Endodermal cell (in vitro differentiated cells): ENCODE measurements around the gene TBC1D9B. TPM values are rescaled to one million over a fixed set of nuclear protein-coding genes. Genes with fewer than 3 reads are reported as not detected.
"Not testable (repeated sequence)": the region's sequence is repeated elsewhere in the genome, so short reads cannot be mapped to it uniquely, and the experiment has no call there.

Experiments used
- DNase-seq: peaks from one replicate; pipeline ENCODE4 v3.0.0-alpha.2; 2017
- H3K27ac ChIP-seq: 2 replicates; pipeline ENCODE4 v1.5.1; 2013; ENCODE audit warnings: mild to moderate bottlenecking, low read depth, low read length, moderate library complexity
- H3K27me3 ChIP-seq: 2 replicates; pipeline ENCODE4 v1.6.1; 2013; ENCODE audit warnings: mild to moderate bottlenecking, low read length, moderate library complexity; ENCODE audit not compliant: insufficient read depth, control insufficient read depth, poor library complexity, severe bottlenecking
- H3K36me3 ChIP-seq: 2 replicates; pipeline ENCODE4 v1.7.0; 2013; ENCODE audit warnings: mild to moderate bottlenecking, low read length, moderate library complexity; ENCODE audit not compliant: control insufficient read depth, insufficient read depth
- H3K4me1 ChIP-seq: one replicate; pipeline ENCODE4 v1.7.0; 2013; ENCODE audit warnings: low read length; ENCODE audit not compliant: control insufficient read depth, insufficient read depth
- H3K4me3 ChIP-seq: 2 replicates; pipeline ENCODE4 v1.5.1; 2013; ENCODE audit warnings: mild to moderate bottlenecking, low read length, moderate library complexity
- H3K9ac ChIP-seq: 2 replicates; pipeline ENCODE4 v1.6.1; 2013; ENCODE audit warnings: mild to moderate bottlenecking, low read length, moderate library complexity; ENCODE audit not compliant: poor library complexity, severe bottlenecking; ENCODE audit errors: extremely low read depth
- H3K9me3 ChIP-seq: 2 replicates; pipeline ENCODE4 v1.6.1; 2013; ENCODE audit warnings: mild to moderate bottlenecking, low read length, moderate library complexity; ENCODE audit not compliant: control insufficient read depth
- H3K27ac Mint-ChIP-seq: 2 replicates; pipeline ENCODE4 v1.8.0; 2020; ENCODE audit warnings: mixed read lengths
- H3K27me3 Mint-ChIP-seq: 2 replicates; pipeline ENCODE4 v1.8.0; 2021; ENCODE audit warnings: mild to moderate bottlenecking, mixed read lengths; ENCODE audit not compliant: insufficient read depth
- H3K36me3 Mint-ChIP-seq: 2 replicates; pipeline ENCODE4 v1.8.0; 2020; ENCODE audit warnings: low read depth, mixed read lengths
- H3K4me1 Mint-ChIP-seq: 2 replicates; pipeline ENCODE4 v1.8.0; 2020; ENCODE audit warnings: mixed read lengths
- H3K4me3 Mint-ChIP-seq: 2 replicates; pipeline ENCODE4 v1.8.0; 2020; ENCODE audit warnings: mild to moderate bottlenecking, moderate library complexity, mixed read lengths
- H3K9me3 Mint-ChIP-seq: 2 replicates; pipeline ENCODE4 v1.8.0; 2020; ENCODE audit warnings: mild to moderate bottlenecking, mixed read lengths
- WGBS, 2 experiments: methylation state at CpG; one replicate each; pipeline versions ENCODE4 v1.1.5 to v1.1.7; 2013; ENCODE audit warnings: missing lambda C conversion rate in 2 of 2, mixed read lengths in 1 of 2; ENCODE audit not compliant: insufficient coverage in 1 of 2, insufficient read length in 1 of 2; 5-methylcytosine and 5-hydroxymethylcytosine counted together
- total RNA-seq, 2 donors: library from RNA; stranded (reverse); fragmentation: NEBNext Ultra II Directional in 1 of 2; extraction: Animal tissue kit (Norgen Biotek cat#: 25700) in 1 of 2; gene quantifications; 2 replicates in 1 of 2; 3 replicates in 1 of 2; pipeline ENCODE4 v1.2.1, GENCODE V29; 2021
- TF ChIP-seq, protein P1 (sequence below): fragments of 200-600 bp; sonication (generic); conservative IDR thresholded peaks from 2 replicates; pipeline ENCODE4 v1.5.0; 2021; ENCODE audit warnings: antibody characterized with exemption, mild to moderate bottlenecking

TBC1D9B gene
- total RNA-seq, 2 donors from 2014 or later: 118 to 127 TPM

- peaks cover 11% of the 10 kb centered on the region for H3K9me3 ChIP-seq
- no peak overlapping the region for H3K27ac ChIP-seq
- no peaks in the 10 kb centered on the region for H3K27me3 ChIP-seq
- DNase-seq: no peak
- H3K4me1 ChIP-seq: no peaks in the 10 kb centered on the region
- no peak overlapping the region for H3K4me3 Mint-ChIP-seq
- peaks cover 21% of the 10 kb centered on the region for H3K9me3 Mint-ChIP-seq
- 94 to 95% methylated on average over 10 to 16 of the region's 16 CpGs for WGBS, 2 experiments
- no peaks in the 10 kb centered on the region for H3K27me3 Mint-ChIP-seq
- no peaks in the 10 kb centered on the region for H3K4me1 Mint-ChIP-seq
- TF ChIP-seq, protein P1, sequence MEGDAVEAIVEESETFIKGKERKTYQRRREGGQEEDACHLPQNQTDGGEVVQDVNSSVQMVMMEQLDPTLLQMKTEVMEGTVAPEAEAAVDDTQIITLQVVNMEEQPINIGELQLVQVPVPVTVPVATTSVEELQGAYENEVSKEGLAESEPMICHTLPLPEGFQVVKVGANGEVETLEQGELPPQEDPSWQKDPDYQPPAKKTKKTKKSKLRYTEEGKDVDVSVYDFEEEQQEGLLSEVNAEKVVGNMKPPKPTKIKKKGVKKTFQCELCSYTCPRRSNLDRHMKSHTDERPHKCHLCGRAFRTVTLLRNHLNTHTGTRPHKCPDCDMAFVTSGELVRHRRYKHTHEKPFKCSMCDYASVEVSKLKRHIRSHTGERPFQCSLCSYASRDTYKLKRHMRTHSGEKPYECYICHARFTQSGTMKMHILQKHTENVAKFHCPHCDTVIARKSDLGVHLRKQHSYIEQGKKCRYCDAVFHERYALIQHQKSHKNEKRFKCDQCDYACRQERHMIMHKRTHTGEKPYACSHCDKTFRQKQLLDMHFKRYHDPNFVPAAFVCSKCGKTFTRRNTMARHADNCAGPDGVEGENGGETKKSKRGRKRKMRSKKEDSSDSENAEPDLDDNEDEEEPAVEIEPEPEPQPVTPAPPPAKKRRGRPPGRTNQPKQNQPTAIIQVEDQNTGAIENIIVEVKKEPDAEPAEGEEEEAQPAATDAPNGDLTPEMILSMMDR: no peak
- peaks cover 60% of the 10 kb centered on the region for H3K36me3 ChIP-seq
- peaks cover 82% of the 10 kb centered on the region for H3K36me3 Mint-ChIP-seq
- no peak overlapping the region for H3K4me3 ChIP-seq
- peak overlapping the region; percentile 64 for H3K27ac Mint-ChIP-seq
- no peak overlapping the region for H3K9ac ChIP-seq
These were observed 68.1 kb downstream of the TBC1D9B start for GRCh38 chr5:179839328-179840256.

GRCh38 chr5:179837076-179838011, 70.4 kb downstream of the TBC1D9B start:
- Histone ChIP-seq H3K9ac (no peak overlapping the region), H3K27me3 (no peaks in the 10 kb centered on the region), H3K36me3 (peaks cover 61% of the 10 kb centered on the region), H3K9me3 (no peaks in the 10 kb centered on the region), H3K27ac (no peak overlapping the region), H3K4me3 (no peak overlapping the region), H3K4me1 (no peaks in the 10 kb centered on the region)
- Mint-ChIP-seq H3K27me3 (no peaks in the 10 kb centered on the region), H3K4me3 (no peak overlapping the region), H3K36me3 (peaks cover 82% of the 10 kb centered on the region), H3K4me1 (no peaks in the 10 kb centered on the region), H3K9me3 (peaks cover 13% of the 10 kb centered on the region), H3K27ac (no peak overlapping the region)
- 94 to 99% methylated on average over 13 to 15 of the region's 15 CpGs for WGBS, 2 experiments
- no peak for DNase-seq
- TF ChIP-seq, protein P1: no peak

DNA sequence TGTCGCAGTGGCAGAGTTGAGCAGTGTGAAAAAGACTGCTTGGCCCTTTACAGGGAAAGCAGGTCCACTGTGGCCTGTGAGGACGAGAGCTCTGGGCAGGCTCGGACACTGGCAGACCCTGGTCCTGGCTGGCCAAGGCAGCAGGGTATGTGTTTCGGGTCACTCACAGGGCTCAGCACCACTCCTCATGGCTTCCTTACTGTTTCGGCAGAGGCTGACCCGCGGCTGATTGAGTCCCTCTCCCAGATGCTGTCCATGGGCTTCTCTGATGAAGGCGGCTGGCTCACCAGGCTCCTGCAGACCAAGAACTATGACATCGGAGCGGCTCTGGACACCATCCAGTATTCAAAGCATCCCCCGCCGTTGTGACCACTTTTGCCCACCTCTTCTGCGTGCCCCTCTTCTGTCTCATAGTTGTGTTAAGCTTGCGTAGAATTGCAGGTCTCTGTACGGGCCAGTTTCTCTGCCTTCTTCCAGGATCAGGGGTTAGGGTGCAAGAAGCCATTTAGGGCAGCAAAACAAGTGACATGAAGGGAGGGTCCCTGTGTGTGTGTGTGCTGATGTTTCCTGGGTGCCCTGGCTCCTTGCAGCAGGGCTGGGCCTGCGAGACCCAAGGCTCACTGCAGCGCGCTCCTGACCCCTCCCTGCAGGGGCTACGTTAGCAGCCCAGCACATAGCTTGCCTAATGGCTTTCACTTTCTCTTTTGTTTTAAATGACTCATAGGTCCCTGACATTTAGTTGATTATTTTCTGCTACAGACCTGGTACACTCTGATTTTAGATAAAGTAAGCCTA, 71.3 kb downstream of the TBC1D9B start:
- Mint-ChIP-seq H3K9me3 (peaks cover 13% of the 10 kb centered on the region), H3K4me3 (no peak overlapping the region), H3K36me3 (peaks cover 84% of the 10 kb centered on the region), H3K27me3 (no peaks in the 10 kb centered on the region), H3K4me1 (no peaks in the 10 kb centered on the region), H3K27ac (no peak overlapping the region)
- H3K9me3 ChIP-seq: no peaks in the 10 kb centered on the region
- DNase-seq: no peak
- H3K4me1 ChIP-seq: no peaks in the 10 kb centered on the region
- WGBS, 2 experiments: 95% methylated on average over 19 of the region's 19 CpGs
- no peak overlapping the region for H3K9ac ChIP-seq
- no peak overlapping the region for H3K4me3 ChIP-seq
- H3K27me3 ChIP-seq: no peaks in the 10 kb centered on the region
- H3K36me3 ChIP-seq: peaks cover 65% of the 10 kb centered on the region
- TF ChIP-seq, protein P1: no peak
- no peak overlapping the region for H3K27ac ChIP-seq

DNA sequence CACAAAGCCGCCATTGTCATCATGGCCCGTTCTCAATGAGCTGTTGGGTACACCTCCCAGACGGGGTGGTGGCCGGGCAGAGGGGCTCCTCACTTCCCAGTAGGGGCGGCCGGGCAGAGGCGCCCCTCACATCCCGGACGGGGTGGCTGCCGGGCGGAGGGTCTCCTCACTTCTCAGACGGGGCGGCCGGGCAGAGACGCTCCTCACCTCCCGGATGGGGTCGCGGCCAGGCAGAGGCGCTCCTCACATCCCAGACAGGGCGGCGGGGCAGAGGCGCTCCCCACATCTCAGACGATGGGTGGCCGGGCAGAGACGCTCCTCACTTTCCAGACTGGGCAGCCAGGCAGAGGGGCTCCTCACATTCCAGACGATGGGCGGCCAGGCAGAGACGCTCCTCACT, 72.8 kb downstream of the TBC1D9B start:
- Mint-ChIP-seq H3K36me3 (peaks cover 83% of the 10 kb centered on the region), H3K9me3 (peaks cover 13% of the 10 kb centered on the region)
- not testable (repeated sequence) for H3K27ac Mint-ChIP-seq, H3K4me1 Mint-ChIP-seq, H3K27me3 ChIP-seq, H3K27ac ChIP-seq, H3K9ac ChIP-seq, H3K4me1 ChIP-seq, H3K27me3 Mint-ChIP-seq, H3K9me3 ChIP-seq, DNase-seq, H3K4me3 Mint-ChIP-seq, H3K4me3 ChIP-seq
- WGBS, 2 experiments: 97% methylated on average over 6 to 16 of the region's 28 CpGs
- H3K36me3 ChIP-seq: peaks cover 72% of the 10 kb centered on the region
